A673 (cell line): ENCODE data around the gene SRP68. TPM values are rescaled to one million over a fixed set of nuclear protein-coding genes. Genes with fewer than 3 reads are reported as not detected.

Source experiments
- BruUV-seq: library from RNA; stranded (reverse); fragments of 400-500 nt; replicated peaks from 2 replicates; lab custom pipeline; 2021; lab: Mats Ljungman, UMichigan
- CTCF ChIA-PET: fragments of 300-600 bp; sonication (Branson Sonifier 250); formaldehyde crosslinking; loops from one replicate; lab custom pipeline; 2022; ENCODE audit warnings: antibody characterized with exemption; lab: Charles Lee
- POLR2A ChIA-PET: fragments of 300-600 bp; sonication (Branson Sonifier 250); formaldehyde crosslinking; loops from one replicate; lab custom pipeline; 2022; ENCODE audit warnings: antibody characterized with exemption; ENCODE audit not compliant: low non-redundant PET; lab: Charles Lee
- DNase-seq: peaks from one replicate; pipeline ENCODE4 v3.0.0-alpha.2; 2015; ENCODE audit warnings: low spot score
- H3K27ac ChIP-seq: fragments of 200-600 bp; sonication (generic); 2 replicates; pipeline ENCODE4 v1.5.1; 2016; ENCODE audit warnings: mixed run types, low read depth, mild to moderate bottlenecking, mixed read lengths, antibody characterized with exemption, low read length; ENCODE audit not compliant: poor library complexity, severe bottlenecking
- H3K27me3 ChIP-seq: fragments of 200-600 bp; sonication (generic); replicated peaks from 2 replicates; pipeline ENCODE4 v1.6.1; 2017; ENCODE audit warnings: mixed run types, low read depth, mild to moderate bottlenecking, mixed read lengths, antibody characterized with exemption, low read length; ENCODE audit not compliant: insufficient read depth, poor library complexity
- H3K36me3 ChIP-seq: fragments of 200-600 bp; sonication (generic); 2 replicates; pipeline ENCODE4 v1.6.1; 2016; ENCODE audit warnings: mixed run types, mild to moderate bottlenecking, mixed read lengths, antibody characterized with exemption, low read length; ENCODE audit not compliant: insufficient read depth, poor library complexity, severe bottlenecking
- H3K4me1 ChIP-seq: fragments of 200-600 bp; sonication (generic); 2 replicates; pipeline ENCODE4 v1.6.1; 2017; ENCODE audit warnings: mixed run types, mild to moderate bottlenecking, mixed read lengths, antibody characterized with exemption, low read length; ENCODE audit not compliant: insufficient read depth, poor library complexity, severe bottlenecking
- H3K4me3 ChIP-seq: fragments of 200-600 bp; sonication (generic); 2 replicates; pipeline ENCODE4 v1.5.1; 2016; ENCODE audit warnings: low read depth, mixed run types, mild to moderate bottlenecking, mixed read lengths, low read length; ENCODE audit not compliant: poor library complexity, severe bottlenecking
- H3K9me3 ChIP-seq: fragments of 200-600 bp; sonication (generic); 2 replicates; pipeline ENCODE4 v1.6.1; 2016; ENCODE audit warnings: mixed run types, low read depth, mild to moderate bottlenecking, mixed read lengths, antibody characterized with exemption, low read length; ENCODE audit not compliant: poor library complexity, severe bottlenecking
- CTCF ChIP-seq: fragments of 300-800, 200-600 bp; sonication (generic); conservative IDR thresholded peaks from 2 replicates; pipeline ENCODE4 v1.5.1; 2017; ENCODE audit warnings: low read depth, mild to moderate bottlenecking, antibody characterized with exemption, low read length, moderate library complexity, mixed read lengths
- EZH2 ChIP-seq: fragments of 200-600 bp; sonication (generic); IDR thresholded peaks from 2 replicates; pipeline ENCODE4 v1.6.1; 2017; ENCODE audit warnings: borderline replicate concordance, low read depth, mild to moderate bottlenecking, mixed read lengths, antibody characterized with exemption, low read length; ENCODE audit not compliant: poor library complexity, severe bottlenecking
- intact Hi-C: fragments of 100-400 bp; cut with micrococcal nuclease; formaldehyde crosslinking; loops from one replicate; pipeline ENCODE4 v1.10.0; 2022; ENCODE audit not compliant: unreplicated experiment
- total RNA-seq: library from RNA; stranded (reverse); gene quantifications from 2 replicates; pipeline ENCODE4 v1.2.3, GENCODE V29; 2021

The SRP68 gene
- total RNA-seq, 1 experiment from 2014 or later: 96.4 TPM

GRCh38 chr17:76032073-76032779 lies 40.1 kb downstream of the SRP68 start:
- Histone ChIP-seq H3K27me3 (no peaks in the 10 kb centered on the region), H3K27ac (no peak overlapping the region), H3K4me1 (peaks cover 23% of the 10 kb centered on the region), H3K4me3 (no peak overlapping the region), H3K9me3 (no peaks in the 10 kb centered on the region), H3K36me3 (no peaks in the 10 kb centered on the region)
- TF ChIP-seq CTCF: peak; percentile 36; the same call in 1 of the 2 replicates
- no peak for TF ChIP-seq EZH2
- ChIA-PET POLR2A (no interaction called here), CTCF (interaction anchor here (0.7 kb wide), 1 partner anchor 11 kb away, joined by 4 read pairs; no protein-coding TSS in a partner anchor)
- intact Hi-C loops: no loop called here
- BruUV-seq: no TSS peak
- DNase-seq: peak; percentile 83

- ChIA-PET CTCF (no interaction called here), POLR2A (no interaction called here)
- intact Hi-C loops: no loop called here
- Histone ChIP-seq H3K27ac (no peak within 1 kb of the TSS), H3K4me1 (peaks cover 18% of the 10 kb centered on the region), H3K27me3 (no peaks in the 10 kb centered on the region), H3K9me3 (no peaks in the 10 kb centered on the region), H3K4me3 (no peak within 1 kb of the TSS), H3K36me3 (no peaks in the 10 kb centered on the region)
- TF ChIP-seq CTCF: no peak
- no peak for TF ChIP-seq EZH2
- no TSS peak for BruUV-seq
- DNase-seq: no peak
Measured at GRCh38 chr17:76027159-76027839, 45.0 kb downstream of the SRP68 start, which contains the start of gene EVPL. EVPL (minus strand) TSS chr17:76027306; CDS start chr17:76027198, 108 bp downstream.

- no peaks in the 10 kb centered on the region for H3K9me3 ChIP-seq
- no peak for TF ChIP-seq CTCF
- TF ChIP-seq EZH2: no peak
- H3K27ac ChIP-seq: no peak overlapping the region
- H3K4me1 ChIP-seq: peaks cover 14% of the 10 kb centered on the region
- BruUV-seq: no TSS peak
- DNase-seq: no peak
- intact Hi-C loops: no loop called here
- no peak overlapping the region for H3K4me3 ChIP-seq
- CTCF ChIA-PET: no interaction called here
- H3K27me3 ChIP-seq: no peaks in the 10 kb centered on the region
- no peaks in the 10 kb centered on the region for H3K36me3 ChIP-seq
- POLR2A ChIA-PET: no interaction called here
Measured at GRCh38 chr17:76026714-76027158, 45.6 kb downstream of the SRP68 start.
